Fibroblast of pulmonary artery (primary cell): Measurements from ENCODE around the gene FRMD7.

Experiments used
- DNase-seq: peaks from one replicate; pipeline ENCODE4 v3.0.0-alpha.2; 2010; ENCODE audit warnings: low read depth
- H3K4me3 ChIP-seq: replicated peaks from 2 replicates; pipeline ENCODE4 v1.5.1; 2011; ENCODE audit warnings: low read depth, mild to moderate bottlenecking, control low read depth, low read length, moderate library complexity
- TF ChIP-seq, protein P1 (sequence below): IDR thresholded peaks from 2 replicates; pipeline ENCODE4 v1.5.1; 2011; ENCODE audit warnings: mild to moderate bottlenecking, control low read depth, low read length, inconsistent platforms; ENCODE audit errors: missing control alignments

Gene FRMD7

DNA sequence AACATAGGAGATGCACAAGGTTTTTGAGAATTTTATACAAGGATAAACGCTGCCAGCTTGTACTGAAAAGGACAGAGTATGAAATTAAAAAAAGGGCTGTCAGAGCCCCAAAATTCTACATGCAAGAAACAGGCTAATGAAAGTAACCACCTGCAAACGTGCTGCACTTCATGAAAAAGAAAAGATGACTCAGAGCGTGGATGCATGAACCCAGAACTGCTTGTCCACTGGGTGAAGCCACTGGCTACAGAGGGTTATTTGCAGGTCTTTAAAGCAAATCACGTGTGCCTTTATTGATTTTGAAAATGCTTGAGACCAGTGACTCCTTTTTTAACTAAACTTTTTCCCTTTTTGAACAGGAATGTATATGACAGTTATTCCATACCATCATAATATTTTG lies 25.3 kb upstream of the FRMD7 start:
- no peak overlapping the region for H3K4me3 ChIP-seq
- no peak for DNase-seq
- TF ChIP-seq, protein P1, sequence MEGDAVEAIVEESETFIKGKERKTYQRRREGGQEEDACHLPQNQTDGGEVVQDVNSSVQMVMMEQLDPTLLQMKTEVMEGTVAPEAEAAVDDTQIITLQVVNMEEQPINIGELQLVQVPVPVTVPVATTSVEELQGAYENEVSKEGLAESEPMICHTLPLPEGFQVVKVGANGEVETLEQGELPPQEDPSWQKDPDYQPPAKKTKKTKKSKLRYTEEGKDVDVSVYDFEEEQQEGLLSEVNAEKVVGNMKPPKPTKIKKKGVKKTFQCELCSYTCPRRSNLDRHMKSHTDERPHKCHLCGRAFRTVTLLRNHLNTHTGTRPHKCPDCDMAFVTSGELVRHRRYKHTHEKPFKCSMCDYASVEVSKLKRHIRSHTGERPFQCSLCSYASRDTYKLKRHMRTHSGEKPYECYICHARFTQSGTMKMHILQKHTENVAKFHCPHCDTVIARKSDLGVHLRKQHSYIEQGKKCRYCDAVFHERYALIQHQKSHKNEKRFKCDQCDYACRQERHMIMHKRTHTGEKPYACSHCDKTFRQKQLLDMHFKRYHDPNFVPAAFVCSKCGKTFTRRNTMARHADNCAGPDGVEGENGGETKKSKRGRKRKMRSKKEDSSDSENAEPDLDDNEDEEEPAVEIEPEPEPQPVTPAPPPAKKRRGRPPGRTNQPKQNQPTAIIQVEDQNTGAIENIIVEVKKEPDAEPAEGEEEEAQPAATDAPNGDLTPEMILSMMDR: no peak

DNA sequence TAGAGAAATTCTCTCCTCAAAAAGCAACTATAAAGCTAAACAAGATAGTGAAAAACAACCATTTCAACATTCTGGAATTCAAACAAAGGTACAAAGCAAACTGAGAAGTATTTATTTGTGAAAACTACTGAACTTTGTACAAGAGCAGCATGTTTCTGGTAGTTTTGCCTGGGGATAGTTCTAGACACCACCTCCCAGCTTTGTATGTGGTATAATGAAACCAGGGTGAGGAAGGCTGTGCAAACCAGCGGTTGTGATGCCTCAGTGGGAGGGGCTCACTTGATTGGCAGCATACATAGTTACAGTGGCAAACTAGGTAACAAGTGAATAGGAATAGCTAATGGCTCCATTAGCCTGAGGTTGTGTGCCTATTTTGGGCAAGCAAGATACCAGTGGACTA lies 18.6 kb upstream of the FRMD7 start:
- TF ChIP-seq, protein P1: no peak
- no peak overlapping the region for H3K4me3 ChIP-seq
- DNase-seq: no peak

DNA sequence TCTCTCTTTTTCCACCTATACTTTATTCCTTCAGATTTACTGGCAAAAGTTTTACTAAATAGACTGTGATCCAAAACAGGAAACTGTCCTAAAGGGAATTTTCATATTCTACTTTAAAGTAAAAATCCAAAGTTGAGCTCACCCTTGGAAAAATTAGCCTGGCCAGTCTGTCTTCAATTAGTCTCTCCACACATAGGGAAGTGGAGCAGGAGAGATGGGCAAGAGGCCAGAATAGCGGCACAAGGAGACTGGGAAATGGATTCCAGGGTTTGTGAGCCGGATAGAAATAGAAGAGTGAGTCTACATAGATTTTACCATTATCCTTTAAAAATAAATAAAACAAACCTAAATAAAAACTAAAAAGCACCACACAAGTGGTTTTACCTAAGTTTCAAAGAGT lies 16.2 kb upstream of the FRMD7 start:
- no peak overlapping the region for H3K4me3 ChIP-seq
- TF ChIP-seq, protein P1: no peak
- DNase-seq: no peak

DNA sequence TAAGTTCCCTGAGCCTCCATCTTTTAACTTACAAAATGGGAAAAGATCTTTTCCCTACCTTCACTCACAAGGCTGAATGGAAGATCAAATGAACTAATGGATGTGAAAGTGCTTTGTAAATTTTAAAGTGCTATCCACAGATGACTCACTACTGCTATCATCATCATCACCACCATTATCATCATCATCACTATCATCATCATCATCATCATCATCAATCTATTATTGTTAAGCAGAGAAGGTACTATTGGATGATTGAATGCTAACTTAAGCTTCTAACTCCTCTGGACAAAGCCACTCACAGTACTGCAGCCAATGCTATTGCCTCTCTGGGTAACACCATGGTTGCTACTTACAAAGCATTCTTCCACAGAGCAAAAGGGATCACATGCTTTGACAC lies 1.9 kb downstream of the FRMD7 start:
- TF ChIP-seq, protein P1: no peak
- H3K4me3 ChIP-seq: no peak overlapping the region
- no peak for DNase-seq

DNA sequence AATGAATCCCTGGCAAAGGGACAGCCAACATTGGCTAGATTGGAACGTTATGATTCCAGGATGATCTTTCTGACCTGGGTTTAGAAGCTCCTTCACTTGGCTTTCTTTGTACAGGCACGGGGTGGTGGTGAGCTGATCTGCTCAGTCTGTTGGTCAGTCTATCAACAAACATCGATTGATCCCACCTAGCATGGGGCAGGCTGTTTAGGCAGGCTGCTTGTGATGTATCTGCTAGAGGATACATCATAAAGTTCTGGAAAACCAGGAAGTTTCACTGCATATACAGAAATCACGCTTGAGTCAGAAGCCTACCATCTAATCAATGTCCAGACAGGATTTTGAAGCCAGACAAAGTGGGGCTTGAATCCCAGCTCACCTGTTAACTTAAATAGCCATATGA lies 6.9 kb downstream of the FRMD7 start:
- no peak for DNase-seq
- TF ChIP-seq, protein P1: no peak
- H3K4me3 ChIP-seq: no peak overlapping the region

DNA sequence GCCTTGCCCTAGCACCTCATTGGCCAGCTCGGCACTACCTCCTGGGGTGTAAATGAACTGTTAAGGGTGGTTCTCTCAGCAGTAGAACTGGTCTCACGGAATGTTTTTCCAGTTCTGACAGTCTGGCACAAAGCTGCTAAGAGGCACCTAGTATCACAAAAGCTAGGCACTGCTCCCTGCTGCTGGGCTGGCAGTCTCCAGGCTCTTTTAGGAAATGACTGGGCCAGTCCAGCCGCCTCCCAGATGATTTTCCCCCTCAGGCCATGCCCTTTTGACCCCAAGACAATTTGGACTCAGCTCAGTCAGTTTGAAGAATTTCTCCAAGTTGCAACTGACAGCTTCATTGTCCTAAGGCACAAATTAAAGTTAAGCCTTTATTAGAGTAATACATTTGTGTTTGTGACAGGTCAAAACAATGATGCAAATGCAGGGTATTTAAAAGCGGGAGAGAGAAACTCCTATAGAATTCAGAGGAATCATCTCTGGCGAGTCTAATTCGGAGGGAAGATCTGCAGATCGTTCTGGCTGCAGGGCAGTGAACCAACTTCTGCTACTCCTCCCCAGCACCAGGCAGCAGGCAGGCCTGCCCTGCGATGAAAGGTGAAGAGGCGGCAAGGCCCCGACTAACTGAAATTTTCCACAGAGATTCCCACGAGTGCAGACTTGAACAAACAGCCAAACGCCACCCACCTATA lies 7.9 kb downstream of the FRMD7 start:
- no peak overlapping the region for H3K4me3 ChIP-seq
- TF ChIP-seq, protein P1: no peak
- DNase-seq: no peak

DNA sequence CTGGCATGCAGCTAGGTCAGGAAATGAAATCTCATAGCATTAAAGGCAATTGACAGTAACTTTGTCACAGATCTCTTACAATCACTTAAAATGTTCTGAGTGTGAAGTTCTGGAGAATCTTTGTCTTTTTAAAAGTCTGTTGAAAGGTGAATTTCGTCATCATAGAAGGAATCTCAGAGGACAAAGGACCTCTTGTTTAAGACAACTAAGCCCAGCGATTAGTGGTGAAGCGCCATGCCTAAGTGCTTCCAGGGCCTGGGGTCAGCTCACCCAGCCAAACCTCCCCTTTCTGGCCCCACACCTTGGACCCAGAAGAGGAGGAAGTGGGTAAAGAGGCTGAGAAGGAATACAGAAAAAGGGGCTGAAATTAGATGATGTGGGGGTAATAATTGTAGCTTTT lies 8.5 kb downstream of the FRMD7 start:
- TF ChIP-seq, protein P1: no peak
- H3K4me3 ChIP-seq: no peak overlapping the region
- peak; percentile 1 for DNase-seq
